Stimulated activated CD8-positive, alpha-beta memory T cell treated with anti-CD3 and anti-CD28 coated beads, Interleukin-7, amount 100 ng/mL, for 4 hours (primary cell): ENCODE data around the gene CCDC74B.
"Not testable (repeated sequence)": the region's sequence is repeated elsewhere in the genome, so short reads cannot be mapped to it uniquely, and the experiment has no call there.

Experiments used
- DNase-seq, 2 donors: peaks; one replicate each; pipeline ENCODE4 v3.0.0-alpha.2; 2020; ENCODE audit warnings: low read depth in 2 of 2

CCDC74B gene

DNA sequence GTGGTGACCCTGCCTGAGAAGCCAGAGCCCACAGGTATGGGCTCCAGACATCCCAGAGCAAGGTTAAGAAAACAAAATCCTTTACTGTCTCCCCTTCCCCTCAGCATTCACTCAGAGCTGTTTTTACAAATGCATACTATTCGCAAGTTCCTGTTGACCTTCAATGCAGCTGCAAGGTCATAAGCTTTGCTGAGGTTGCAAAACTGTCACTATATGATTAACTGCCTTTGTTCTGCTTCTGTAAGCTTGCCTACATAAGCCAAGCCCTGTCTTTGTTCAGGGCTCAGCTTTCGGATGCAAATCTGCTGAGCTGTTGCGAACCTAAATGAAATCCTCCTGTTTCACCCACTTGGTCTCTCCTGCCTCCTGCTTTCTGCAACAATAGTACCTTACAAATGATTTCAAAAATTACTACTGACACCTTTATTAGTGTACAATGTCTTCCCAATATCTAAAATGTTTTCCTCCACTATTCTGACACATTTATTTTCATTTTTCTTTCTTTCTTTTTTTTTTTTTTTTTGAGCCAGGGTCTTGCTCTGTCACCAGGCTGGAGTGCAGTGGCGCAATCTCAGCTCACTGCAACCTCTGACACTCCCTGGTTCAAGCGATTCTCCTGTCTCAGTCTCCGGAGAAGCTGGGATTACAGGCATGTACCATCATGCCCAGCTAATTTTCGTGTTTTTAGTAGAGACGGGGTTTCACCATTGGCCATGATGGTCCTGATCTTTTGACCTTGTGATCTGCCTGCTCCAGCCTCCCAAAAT, 42.1 kb downstream of the CCDC74B start:
- not testable (repeated sequence) for DNase-seq
